SK-N-SH (cell line): ENCODE data around the gene CARS2. TPM values are rescaled to one million over a fixed set of nuclear protein-coding genes. Genes with fewer than 3 reads are reported as not detected.

Source experiments
- CTCF ChIA-PET: fragments of 300-600, 350-600 bp; formaldehyde crosslinking; extraction: SDS; loops from one replicate; lab custom pipeline; 2021; lab: Yijun Ruan, JAX
- POLR2A ChIA-PET: fragments of 350-600 bp; sonication (Branson Sonifier 250); formaldehyde crosslinking; extraction: SDS; loops from one replicate; lab custom pipeline; 2020; ENCODE audit warnings: antibody characterized with exemption, inconsistent platforms; lab: Yijun Ruan, JAX
- DNase-seq: peaks from one replicate; pipeline ENCODE4 v3.0.0; 2012
- H2AFZ ChIP-seq: fragments of 200-600 bp; sonication (generic); 2 replicates; pipeline ENCODE4 v1.8.1; 2016; ENCODE audit warnings: antibody characterized with exemption, mild to moderate bottlenecking, low read depth
- H3F3A ChIP-seq: fragments of 200-600 bp; sonication (generic); replicated peaks from 2 replicates; pipeline ENCODE3; 2016; ENCODE audit warnings: antibody characterized with exemption, mild to moderate bottlenecking; ENCODE audit not compliant: insufficient read depth
- H3K27ac ChIP-seq, 2 experiments: fragments of 200-500 bp in 1 of 2; fragments of 200-600 bp in 1 of 2; sonication (Bioruptor generic) in 1 of 2; sonication (generic), shearing (Covaris generic) in 1 of 2; 2 replicates each; pipeline versions ENCODE4 v1.5.1 to v1.6.1; 2014 to 2016; ENCODE audit warnings: low read depth in 2 of 2, inconsistent platforms in 1 of 2, low read length in 1 of 2, mild to moderate bottlenecking in 1 of 2, mixed read lengths in 1 of 2
- H3K27me3 ChIP-seq: fragments of 200-600 bp; sonication (generic), shearing (Covaris generic); 2 replicates; pipeline ENCODE4 v1.6.1; 2016; ENCODE audit warnings: mixed run types; ENCODE audit not compliant: insufficient read depth
- H3K36me3 ChIP-seq, 2 experiments: fragments of 200-500 bp in 1 of 2; fragments of 200-600 bp in 1 of 2; sonication (Bioruptor generic) in 1 of 2; sonication (generic) in 1 of 2; replicated peaks in 1 of 2; 2 replicates each; pipeline versions ENCODE3 to v1.5.1; 2014 to 2016; ENCODE audit warnings: low read length in 1 of 2, mild to moderate bottlenecking in 1 of 2; ENCODE audit not compliant: insufficient read depth in 2 of 2, control insufficient read depth in 1 of 2
- H3K4me1 ChIP-seq, 2 experiments: fragments of 200-500 bp in 1 of 2; fragments of 200-600 bp in 1 of 2; sonication (Bioruptor generic) in 1 of 2; sonication (generic), shearing (Covaris generic) in 1 of 2; 2 replicates each; pipeline versions ENCODE4 v1.5.1 to v1.6.1; 2014 to 2016; ENCODE audit warnings: low read depth in 1 of 2, low read length in 1 of 2, mixed run types in 1 of 2; ENCODE audit not compliant: insufficient read depth in 2 of 2, control insufficient read depth in 1 of 2
- H3K4me2 ChIP-seq: fragments of 200-600 bp; sonication (generic), shearing (Covaris generic); 2 replicates; pipeline ENCODE4 v1.6.1; 2017; ENCODE audit warnings: mixed run types
- H3K4me3 ChIP-seq, 2 experiments: fragments of 200-500 bp in 1 of 2; fragments of 200-600 bp in 1 of 2; sonication (Bioruptor generic) in 1 of 2; sonication (generic), shearing (Covaris generic) in 1 of 2; 2 replicates each; pipeline versions ENCODE4 v1.5.1 to v1.8.1; 2014 to 2016; ENCODE audit warnings: low read depth in 2 of 2, inconsistent platforms in 1 of 2, low read length in 1 of 2, mild to moderate bottlenecking in 1 of 2, mixed read lengths in 1 of 2, moderate library complexity in 1 of 2
- H3K79me2 ChIP-seq: fragments of 200-600 bp; sonication (generic); 2 replicates; pipeline ENCODE4 v1.8.1; 2017; ENCODE audit warnings: mild to moderate bottlenecking; ENCODE audit not compliant: insufficient read depth
- H3K9ac ChIP-seq: fragments of 200-600 bp; sonication (generic); 2 replicates; pipeline ENCODE4 v1.6.1; 2017; ENCODE audit warnings: mixed run types
- H3K9me2 ChIP-seq: fragments of 200-600 bp; sonication (generic); 2 replicates; pipeline ENCODE4 v1.6.1; 2017; ENCODE audit warnings: mixed run types
- H3K9me3 ChIP-seq: fragments of 200-600 bp; sonication (generic); 2 replicates; pipeline ENCODE4 v1.6.1; 2017; ENCODE audit warnings: mixed run types, mild to moderate bottlenecking, moderate library complexity
- H4K20me1 ChIP-seq: fragments of 200-600 bp; sonication (generic); 2 replicates; pipeline ENCODE4 v1.6.1; 2017; ENCODE audit warnings: mild to moderate bottlenecking, mixed run types; ENCODE audit not compliant: insufficient read depth
- EP300 ChIP-seq, 2 experiments: IDR thresholded peaks; 2 replicates each; pipeline versions ENCODE4 v1.4.0 to v1.6.1; 2012; ENCODE audit warnings: borderline replicate concordance in 1 of 2, low read depth in 1 of 2, low read length in 1 of 2
- EZH2phosphoT487 ChIP-seq: fragments of 200-600 bp; sonication (generic); IDR thresholded peaks from 2 replicates; pipeline ENCODE4 v1.6.1; 2017; ENCODE audit warnings: low read depth, mixed run types, mild to moderate bottlenecking, antibody characterized with exemption, moderate library complexity, borderline replicate concordance
- FOSL2 ChIP-seq: IDR thresholded peaks from 2 replicates; pipeline ENCODE4 v1.4.0; 2012; ENCODE audit warnings: low read depth, mild to moderate bottlenecking, moderate library complexity, borderline replicate concordance
- FOXJ3 ChIP-seq: sonication (generic); formaldehyde crosslinking; IDR thresholded peaks from 2 replicates; pipeline ENCODE4 v1.5.1; 2020; ENCODE audit warnings: mild to moderate bottlenecking, missing genetic modification reagents
- GATA2 ChIP-seq: sonication (generic); formaldehyde crosslinking; IDR thresholded peaks from 2 replicates; pipeline ENCODE4 v1.5.0; 2020; ENCODE audit warnings: mild to moderate bottlenecking, missing genetic modification reagents
- MEF2A ChIP-seq: IDR thresholded peaks from 2 replicates; pipeline ENCODE4 v1.4.0; 2012; ENCODE audit warnings: low read depth, borderline replicate concordance
- MXI1 ChIP-seq: IDR thresholded peaks from 2 replicates; pipeline ENCODE4 v1.6.1; 2012; ENCODE audit warnings: mild to moderate bottlenecking, low read depth, low read length, improper control_type of control experiment
- NFIC ChIP-seq: IDR thresholded peaks from 2 replicates; pipeline ENCODE4 v1.4.0; 2012; ENCODE audit warnings: borderline replicate concordance
- POLR2AphosphoS5 ChIP-seq: IDR thresholded peaks from 2 replicates; pipeline ENCODE4 v1.6.1; 2012; ENCODE audit warnings: low read depth, low read length
- REST ChIP-seq: IDR thresholded peaks from 2 replicates; pipeline ENCODE4 v1.6.1; 2012; ENCODE audit warnings: mild to moderate bottlenecking, low read depth, low read length, moderate library complexity
- RXRA ChIP-seq: IDR thresholded peaks from 2 replicates; pipeline ENCODE4 v1.4.0; 2012; ENCODE audit warnings: low read depth, mild to moderate bottlenecking, borderline replicate concordance
- SIN3A ChIP-seq: IDR thresholded peaks from 2 replicates; pipeline ENCODE4 v1.6.1; 2012; ENCODE audit warnings: low read depth, mild to moderate bottlenecking, low read length, moderate library complexity, borderline replicate concordance
- SMC3 ChIP-seq: IDR thresholded peaks from 2 replicates; pipeline ENCODE4 v1.6.1; 2012; ENCODE audit warnings: low read depth, low read length, improper control_type of control experiment
- TAF1 ChIP-seq: IDR thresholded peaks from 2 replicates; pipeline ENCODE4 v1.6.1; 2012; ENCODE audit warnings: low read depth, mild to moderate bottlenecking, low read length, moderate library complexity, borderline replicate concordance
- TEAD4 ChIP-seq: IDR thresholded peaks from 2 replicates; pipeline ENCODE4 v1.4.0; 2012; ENCODE audit warnings: mild to moderate bottlenecking, borderline replicate concordance; ENCODE audit not compliant: insufficient read depth
- WGBS: methylation state at CpG from one replicate; pipeline ENCODE4 v1.1.6; 2017; ENCODE audit warnings: low lambda C conversion rate; 5-methylcytosine and 5-hydroxymethylcytosine counted together
- polyA plus RNA-seq, 3 experiments: library from polyadenylated mRNA; depleted of rRNA; stranded (reverse); fragments of >200 nt; gene quantifications; 2 replicates each; pipeline ENCODE4 v1.2.3, GENCODE V29; 2012
- TF ChIP-seq, protein P1 (sequence below): IDR thresholded peaks from 2 replicates; pipeline ENCODE4; 2012
- TF ChIP-seq, protein P2 (sequence below): IDR thresholded peaks from 2 replicates; pipeline ENCODE4 v1.4.0; 2012; ENCODE audit warnings: low read depth

CARS2 gene
- polyA plus RNA-seq, 1 of the 3 experiments (the other 2 are of a cell fraction) = 78.6 TPM

GRCh38 chr13:110690516-110690915 is 15.4 kb downstream of the CARS2 start:
- Histone ChIP-seq H3K4me1 (no peaks in the 10 kb centered on the region; a peak in 1 of 4 replicates), H2AFZ (no peak overlapping the region), H3K27ac (no peak overlapping the region), H3K27me3 (no peaks in the 10 kb centered on the region), H3F3A (no peaks in the 10 kb centered on the region), H3K4me3 (no peak overlapping the region), H3K79me2 (no peaks in the 10 kb centered on the region; the same call in 1 of the 2 replicates), H4K20me1 (no peaks in the 10 kb centered on the region), H3K4me2 (no peak overlapping the region), H3K36me3 (peaks cover 31 to 34% of the 10 kb centered on the region in 2 experiments), H3K9me3 (no peaks in the 10 kb centered on the region), H3K9me2 (no peaks in the 10 kb centered on the region), H3K9ac (no peak overlapping the region)
- CTCF ChIA-PET = no interaction called here
- WGBS = 95% methylated on average over 8 of the region's 8 CpGs
- POLR2A ChIA-PET = no interaction called here
- DNase-seq = no peak
- TF ChIP-seq MEF2A = no peak
- no peak for TF ChIP-seq NFIC
- TF ChIP-seq GATA2 (CRISPR knock-in tag) = no peak
- TF ChIP-seq SMC3 = no peak
- TF ChIP-seq, protein P1, sequence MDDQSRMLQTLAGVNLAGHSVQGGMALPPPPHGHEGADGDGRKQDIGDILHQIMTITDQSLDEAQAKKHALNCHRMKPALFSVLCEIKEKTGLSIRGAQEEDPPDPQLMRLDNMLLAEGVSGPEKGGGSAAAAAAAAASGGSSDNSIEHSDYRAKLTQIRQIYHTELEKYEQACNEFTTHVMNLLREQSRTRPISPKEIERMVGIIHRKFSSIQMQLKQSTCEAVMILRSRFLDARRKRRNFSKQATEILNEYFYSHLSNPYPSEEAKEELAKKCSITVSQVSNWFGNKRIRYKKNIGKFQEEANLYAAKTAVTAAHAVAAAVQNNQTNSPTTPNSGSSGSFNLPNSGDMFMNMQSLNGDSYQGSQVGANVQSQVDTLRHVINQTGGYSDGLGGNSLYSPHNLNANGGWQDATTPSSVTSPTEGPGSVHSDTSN = no peak
- no peak for TF ChIP-seq SIN3A
- no peak for TF ChIP-seq REST
- no peak for TF ChIP-seq RXRA
- TF ChIP-seq, protein P2, sequence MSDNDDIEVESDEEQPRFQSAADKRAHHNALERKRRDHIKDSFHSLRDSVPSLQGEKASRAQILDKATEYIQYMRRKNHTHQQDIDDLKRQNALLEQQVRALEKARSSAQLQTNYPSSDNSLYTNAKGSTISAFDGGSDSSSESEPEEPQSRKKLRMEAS = no peak
- TF ChIP-seq POLR2AphosphoS5 = no peak
- no peak for TF ChIP-seq MXI1
- no peak for TF ChIP-seq FOSL2
- TF ChIP-seq TAF1 = no peak
- no peak for TF ChIP-seq EZH2phosphoT487
- TF ChIP-seq TEAD4 = no peak
- no peak for TF ChIP-seq EP300 (IDR thresholded peaks at IDR 0.05; ENCODE audit: borderline replicate concordance in 1 of 2, low read depth in 1 of 2, low read length in 1 of 2)
- TF ChIP-seq FOXJ3 (CRISPR knock-in tag) = no peak
